Caco-2 (cell line): ENCODE measurements around the gene PSMB9. TPM values are rescaled to one million over a fixed set of nuclear protein-coding genes. Genes with fewer than 3 reads are reported as not detected.

Source experiments
- BruUV-seq: library from RNA; stranded (reverse); fragments of 400-500 nt; replicated peaks from 2 replicates; lab custom pipeline; 2021; lab: Mats Ljungman, UMichigan
- CTCF ChIA-PET: fragments of 300-600 bp; sonication (Branson Sonifier 250); formaldehyde crosslinking; loops from one replicate; lab custom pipeline; 2022; ENCODE audit warnings: antibody characterized with exemption; lab: Charles Lee
- POLR2A ChIA-PET: fragments of 300-600 bp; sonication (Branson Sonifier 250); formaldehyde crosslinking; loops from one replicate; lab custom pipeline; 2022; ENCODE audit warnings: antibody characterized with exemption; lab: Charles Lee
- DNase-seq, 2 experiments: peaks; one replicate each; pipeline versions ENCODE4 v3.0.0 to v3.0.0-alpha.2; 2020 to 2022
- H3K27me3 ChIP-seq: replicated peaks from 2 replicates; pipeline ENCODE4 v1.6.0; 2011; ENCODE audit warnings: low read length; ENCODE audit not compliant: control insufficient read depth, insufficient read depth
- H3K36me3 ChIP-seq: 2 replicates; pipeline ENCODE4 v1.5.1; 2011; ENCODE audit warnings: low read length; ENCODE audit not compliant: control insufficient read depth, insufficient read depth
- H3K4me1 ChIP-seq: fragments of 250-450 bp; sonication (Bioruptor Pico); 2 replicates; pipeline ENCODE4 v1.5.1; 2020; ENCODE audit warnings: mild to moderate bottlenecking
- H3K4me3 ChIP-seq: 2 replicates; pipeline ENCODE4 v1.5.1; 2011; ENCODE audit warnings: low read depth, mild to moderate bottlenecking, control low read depth, low read length
- H3K9me3 ChIP-seq: fragments of 250-450 bp; sonication (Bioruptor Pico); 2 replicates; pipeline ENCODE4 v1.5.1; 2020; ENCODE audit warnings: mild to moderate bottlenecking, moderate library complexity
- H3K27ac Mint-ChIP-seq: one replicate; pipeline ENCODE4 v1.8.0; 2022; ENCODE audit warnings: mixed read lengths; ENCODE audit not compliant: unreplicated experiment
- H3K27me3 Mint-ChIP-seq: one replicate; pipeline ENCODE4 v1.8.0; 2022; ENCODE audit warnings: mixed read lengths; ENCODE audit not compliant: insufficient read depth, unreplicated experiment
- H3K36me3 Mint-ChIP-seq: one replicate; pipeline ENCODE4 v1.8.0; 2022; ENCODE audit warnings: mild to moderate bottlenecking, mixed read lengths; ENCODE audit not compliant: insufficient read depth, unreplicated experiment
- H3K4me1 Mint-ChIP-seq: one replicate; pipeline ENCODE4 v1.8.0; 2022; ENCODE audit warnings: low read depth, mixed read lengths; ENCODE audit not compliant: unreplicated experiment
- H3K4me3 Mint-ChIP-seq: one replicate; pipeline ENCODE4 v1.8.0; 2022; ENCODE audit warnings: mild to moderate bottlenecking, moderate library complexity, mixed read lengths; ENCODE audit not compliant: unreplicated experiment
- H3K9me3 Mint-ChIP-seq: one replicate; pipeline ENCODE4 v1.8.0; 2022; ENCODE audit warnings: mixed read lengths; ENCODE audit not compliant: unreplicated experiment
- CTCF ChIP-seq, 2 experiments: fragments of 200-600 bp in 1 of 2; IDR thresholded peaks; 1 replicate in 1 of 2; 2 replicates in 1 of 2; pipeline versions ENCODE4 v1.5.1 to v1.8.0; 2011 to 2022; ENCODE audit warnings: antibody characterized with exemption in 1 of 2, control low read depth in 1 of 2, inconsistent platforms in 1 of 2, low read depth in 1 of 2, low read length in 1 of 2, mild to moderate bottlenecking in 1 of 2, moderate library complexity in 1 of 2; ENCODE audit not compliant: insufficient read depth in 1 of 2, severe bottlenecking in 1 of 2, unreplicated experiment in 1 of 2
- intact Hi-C: fragments of 100-400 bp; cut with micrococcal nuclease; formaldehyde crosslinking; loops from one replicate; pipeline ENCODE4 v1.10.0; 2022; ENCODE audit not compliant: unreplicated experiment
- total RNA-seq: library from RNA; stranded (reverse); gene quantifications from 2 replicates; pipeline ENCODE4 v1.2.3, GENCODE V29; 2022

The PSMB9 gene
- total RNA-seq, 1 experiment from 2014 or later = 1.3 TPM

DNA sequence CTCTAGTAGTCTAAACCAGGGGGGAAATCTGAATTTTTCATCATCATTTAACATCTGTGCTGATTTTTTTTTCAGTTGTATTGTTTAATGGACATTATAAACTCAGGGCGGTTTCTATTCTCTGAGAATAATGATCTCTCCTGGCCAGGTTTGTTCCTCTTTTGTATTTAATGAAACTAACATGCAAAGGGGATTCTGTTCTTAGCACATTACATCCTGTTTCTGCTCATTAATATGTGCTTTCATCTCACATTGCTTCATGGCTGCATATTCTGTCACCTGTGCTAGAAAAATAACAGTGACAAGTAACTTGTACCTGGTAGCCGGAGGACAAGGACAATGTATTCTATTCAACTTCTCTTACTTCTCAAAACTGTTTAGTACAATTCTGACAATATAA is 38.0 kb upstream of the PSMB9 start:
- Mint-ChIP-seq H3K4me3 (no peak overlapping the region), H3K27ac (no peak overlapping the region), H3K9me3 (no peaks in the 10 kb centered on the region), H3K27me3 (peaks cover 8% of the 10 kb centered on the region), H3K36me3 (no peaks in the 10 kb centered on the region), H3K4me1 (no peaks in the 10 kb centered on the region)
- intact Hi-C loops = no loop called here
- TF ChIP-seq CTCF (IDR thresholded peaks at IDR 0.05; ENCODE audit: insufficient read depth in 1 of 2, low read depth in 1 of 2, low read length in 1 of 2, severe bottlenecking in 1 of 2, unreplicated experiment in 1 of 2) = no peak
- POLR2A ChIA-PET = no interaction called here
- CTCF ChIA-PET = no interaction called here
- Histone ChIP-seq H3K9me3 (no peaks in the 10 kb centered on the region), H3K36me3 (no peaks in the 10 kb centered on the region), H3K27me3 (no peaks in the 10 kb centered on the region), H3K4me3 (no peak overlapping the region), H3K4me1 (peaks cover 13% of the 10 kb centered on the region; the same call in 1 of the 2 replicates)
- DNase-seq = no peak
- no TSS peak for BruUV-seq

- intact Hi-C loops = no loop called here
- peaks cover 8% of the 10 kb centered on the region for H3K27me3 Mint-ChIP-seq
- no peaks in the 10 kb centered on the region for H3K9me3 ChIP-seq
- BruUV-seq = no TSS peak
- CTCF ChIA-PET = no interaction called here
- H3K4me3 Mint-ChIP-seq = no peak within 1 kb of the TSS
- peaks cover 13% of the 10 kb centered on the region; the same call in 1 of the 2 replicates for H3K4me1 ChIP-seq
- no peaks in the 10 kb centered on the region for H3K9me3 Mint-ChIP-seq
- H3K36me3 Mint-ChIP-seq = no peaks in the 10 kb centered on the region
- no peaks in the 10 kb centered on the region for H3K4me1 Mint-ChIP-seq
- POLR2A ChIA-PET = interaction anchor here (1.0 kb wide), 1 partner anchor 155 kb away, joined by 3 read pairs; no protein-coding TSS in a partner anchor
- no peak within 1 kb of the TSS for H3K4me3 ChIP-seq
- no peaks in the 10 kb centered on the region for H3K27me3 ChIP-seq
- no peaks in the 10 kb centered on the region for H3K36me3 ChIP-seq
- H3K27ac Mint-ChIP-seq = no peak within 1 kb of the TSS
- no peak for TF ChIP-seq CTCF (IDR thresholded peaks at IDR 0.05; ENCODE audit: insufficient read depth in 1 of 2, low read depth in 1 of 2, low read length in 1 of 2, severe bottlenecking in 1 of 2, unreplicated experiment in 1 of 2)
- DNase-seq = peak in 1 of 2 experiments; percentile 21
These were observed 37.2 kb upstream of the PSMB9 start, which contains the start of gene HLA-DOB for GRCh38 chr6:32816746-32817204. Gene HLA-DOB (minus strand): TSS chr6:32817002. CDS start chr6:32816951, 51 bp downstream.

GRCh38 chr6:32818867-32819266 is 35.1 kb upstream of the PSMB9 start:
- ChIA-PET CTCF (no interaction called here), POLR2A (no interaction called here)
- no peaks in the 10 kb centered on the region for H3K4me1 Mint-ChIP-seq

More at GRCh38 chr6:32818867-32819266, 35.1 kb upstream of the PSMB9 start:
- Mint-ChIP-seq H3K27ac (no peak overlapping the region), H3K4me3 (no peak overlapping the region), H3K9me3 (no peaks in the 10 kb centered on the region), H3K27me3 (peaks cover 8% of the 10 kb centered on the region), H3K36me3 (no peaks in the 10 kb centered on the region)
- TF ChIP-seq CTCF (IDR thresholded peaks at IDR 0.05; ENCODE audit: insufficient read depth in 1 of 2, low read depth in 1 of 2, low read length in 1 of 2, severe bottlenecking in 1 of 2, unreplicated experiment in 1 of 2) = no peak
- Histone ChIP-seq H3K4me3 (no peak overlapping the region), H3K27me3 (no peaks in the 10 kb centered on the region), H3K36me3 (no peaks in the 10 kb centered on the region), H3K9me3 (no peaks in the 10 kb centered on the region), H3K4me1 (peaks cover 13% of the 10 kb centered on the region; the same call in 1 of the 2 replicates)
- BruUV-seq = no TSS peak
- intact Hi-C loops = no loop called here
- no peak for DNase-seq
